ENCODE results near the gene RBP5. TPM values are rescaled to one million over a fixed set of nuclear protein-coding genes. Genes with fewer than 3 reads are reported as not detected.
A peak's percentile ranks its signal among the peaks of the same experiment; 100 is the strongest.

Gene RBP5
- total RNA-seq, 4 donors from 2014 or later = 0.26 to 2.5 TPM; not detected in 2

GRCh38 chr12:7130701-7131501 lies 2.2 kb upstream of the RBP5 start:
- intact Hi-C loops (cut with DNase I; ENCODE audit: low total_unique reads) = no loop called here
- DNase-seq (ENCODE audit: low spot score in 2 of 2) = no peak
- no peak for TF ChIP-seq CTCF (IDR thresholded peaks at IDR 0.05)
- TF ChIP-seq POLR2A (IDR thresholded peaks at IDR 0.05) = no peak
- WGBS, 2 donors = 3% methylated on average over 32 of the region's 32 CpGs
- H3K4me3 ChIP-seq (ENCODE audit: low read depth, poor library complexity, severe bottlenecking) = peak overlapping the region; percentile 35

GRCh38 chr12:7129872-7130691 lies 1.4 kb upstream of the RBP5 start, which contains the start of gene CLSTN3:
Gene CLSTN3, plus strand, starts transcription at chr12:7130371. Its CDS starts 278 bp downstream, at chr12:7130649.
- intact Hi-C loops (cut with DNase I; ENCODE audit: low total_unique reads) = no loop called here
- 0 to 1% methylated on average over 14 to 29 of the region's 40 CpGs for WGBS, 2 donors
- TF ChIP-seq POLR2A (IDR thresholded peaks at IDR 0.05) = no peak
- no peak for TF ChIP-seq CTCF (IDR thresholded peaks at IDR 0.05)
- DNase-seq (ENCODE audit: low spot score in 2 of 2) = peak; percentile 55 to 93
- H3K4me3 ChIP-seq (ENCODE audit: low read depth, poor library complexity, severe bottlenecking) = peak within 1 kb of the TSS; percentile 35

- DNase-seq (ENCODE audit: low spot score in 2 of 2) = no peak
- 4 to 7% methylated on average over 11 to 19 of the region's 19 CpGs for WGBS, 2 donors
These were observed 690 bp upstream of the RBP5 start for GRCh38 chr12:7129287-7129871.

GRCh38 chr12:7127916-7128626 lies 618 bp downstream of the RBP5 start:
- no peak for DNase-seq (ENCODE audit: low spot score in 2 of 2)
- no peak overlapping the region for H3K4me3 ChIP-seq (ENCODE audit: low read depth, poor library complexity, severe bottlenecking)
- intact Hi-C loops (cut with DNase I; ENCODE audit: low total_unique reads) = no loop called here
- WGBS, 2 donors = 84 to 90% methylated on average over 17 of the region's 17 CpGs
- no peak for TF ChIP-seq CTCF (IDR thresholded peaks at IDR 0.05)
- no peak for TF ChIP-seq POLR2A (IDR thresholded peaks at IDR 0.05)

More at GRCh38 chr12:7129287-7129871, 690 bp upstream of the RBP5 start:
- intact Hi-C loops (cut with DNase I; ENCODE audit: low total_unique reads) = no loop called here
- TF ChIP-seq CTCF (IDR thresholded peaks at IDR 0.05) (no peak), POLR2A (IDR thresholded peaks at IDR 0.05) (no peak)
- peak overlapping the region; percentile 35 for H3K4me3 ChIP-seq (ENCODE audit: low read depth, poor library complexity, severe bottlenecking)

GRCh38 chr12:7125632-7126227 lies 3.0 kb downstream of the RBP5 start:
- TF ChIP-seq CTCF (IDR thresholded peaks at IDR 0.05) = no peak
- TF ChIP-seq POLR2A (IDR thresholded peaks at IDR 0.05) = no peak
- intact Hi-C loops (cut with DNase I; ENCODE audit: low total_unique reads) = no loop called here
- no peak for DNase-seq (ENCODE audit: low spot score in 2 of 2)
- no peak overlapping the region for H3K4me3 ChIP-seq (ENCODE audit: low read depth, poor library complexity, severe bottlenecking)
- 87 to 95% methylated on average over 4 of the region's 4 CpGs for WGBS, 2 donors

All from lower leg skin (tissue), 4 donors.